HG03521 (cell line): ENCODE measurements around the gene S100A13.
"Not testable (repeated sequence)": the region's sequence is repeated elsewhere in the genome, so short reads cannot be mapped to it uniquely, and the experiment has no call there.

Experiments used
- ATAC-seq: cut with Tn5 transposase; IDR thresholded peaks from one replicate; pipeline ENCODE4 v1.9.1; 2021; ENCODE audit warnings: mild to moderate bottlenecking, moderate library complexity; ENCODE audit not compliant: unreplicated experiment

S100A13 gene

DNA sequence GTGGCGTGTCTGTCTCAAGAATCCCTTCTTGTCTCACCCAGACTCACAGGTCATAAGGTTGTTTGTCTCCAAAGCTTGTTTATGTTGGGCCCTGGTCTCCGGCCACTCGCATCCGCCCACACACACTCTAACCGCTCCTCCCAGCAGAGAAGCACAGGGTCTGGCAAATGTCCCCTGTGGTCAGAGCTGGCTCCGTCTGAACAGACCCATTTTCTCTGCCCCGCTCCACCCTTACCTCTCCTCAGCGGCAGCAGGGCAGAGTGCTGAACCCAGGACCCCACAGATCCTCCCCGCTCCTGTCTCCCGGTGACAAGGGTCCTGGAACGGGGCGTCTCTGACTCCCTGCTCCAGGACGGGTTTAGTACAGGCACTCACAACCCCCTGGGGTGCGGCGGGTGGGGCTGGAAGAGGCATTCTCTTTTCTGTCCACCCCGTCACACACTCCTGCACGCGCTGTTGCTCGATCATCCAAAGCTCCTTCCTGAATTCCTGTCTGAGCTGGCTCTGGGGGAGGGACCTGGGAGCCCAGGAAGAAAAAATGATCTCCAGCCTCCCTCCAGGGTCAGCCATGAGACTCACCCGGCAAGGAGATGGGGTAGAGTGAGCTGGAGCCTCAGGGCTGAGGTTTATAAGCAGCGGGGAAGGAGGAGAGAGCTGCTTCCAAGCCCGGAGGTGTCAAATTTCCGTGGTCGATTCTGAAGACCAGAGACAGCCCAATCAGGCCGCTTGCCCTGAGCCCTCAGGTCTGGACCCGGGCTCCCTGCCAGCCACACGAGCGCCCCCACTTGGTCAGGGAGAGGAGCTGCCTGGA, at the start of gene S100A13:
Gene S100A13 (minus strand): TSS at position 602 of the 811 bp plus-strand sequence. CDS start 1,033 bp downstream, outside the sequence.
- no peak for ATAC-seq

DNA sequence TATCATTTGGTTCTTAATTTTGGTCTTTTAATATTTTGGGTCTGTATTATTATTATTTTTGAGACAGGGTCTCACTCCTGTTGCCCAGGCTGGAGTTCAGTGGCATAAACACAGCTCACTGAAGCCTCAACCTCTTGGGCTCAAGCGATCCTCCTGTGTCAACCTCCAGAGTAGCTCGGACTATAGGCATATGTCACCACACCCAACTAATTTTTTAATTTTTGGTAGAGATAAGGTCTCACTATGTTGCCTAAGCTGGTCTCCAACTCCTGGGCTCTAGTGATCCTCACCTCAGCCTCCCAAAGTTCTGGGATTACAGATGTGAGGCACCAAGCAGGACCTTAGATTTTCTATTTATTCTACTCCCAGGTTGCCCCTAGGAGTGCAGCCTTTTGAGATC, 46.2 kb upstream of the S100A13 start:
- no peak for ATAC-seq

DNA sequence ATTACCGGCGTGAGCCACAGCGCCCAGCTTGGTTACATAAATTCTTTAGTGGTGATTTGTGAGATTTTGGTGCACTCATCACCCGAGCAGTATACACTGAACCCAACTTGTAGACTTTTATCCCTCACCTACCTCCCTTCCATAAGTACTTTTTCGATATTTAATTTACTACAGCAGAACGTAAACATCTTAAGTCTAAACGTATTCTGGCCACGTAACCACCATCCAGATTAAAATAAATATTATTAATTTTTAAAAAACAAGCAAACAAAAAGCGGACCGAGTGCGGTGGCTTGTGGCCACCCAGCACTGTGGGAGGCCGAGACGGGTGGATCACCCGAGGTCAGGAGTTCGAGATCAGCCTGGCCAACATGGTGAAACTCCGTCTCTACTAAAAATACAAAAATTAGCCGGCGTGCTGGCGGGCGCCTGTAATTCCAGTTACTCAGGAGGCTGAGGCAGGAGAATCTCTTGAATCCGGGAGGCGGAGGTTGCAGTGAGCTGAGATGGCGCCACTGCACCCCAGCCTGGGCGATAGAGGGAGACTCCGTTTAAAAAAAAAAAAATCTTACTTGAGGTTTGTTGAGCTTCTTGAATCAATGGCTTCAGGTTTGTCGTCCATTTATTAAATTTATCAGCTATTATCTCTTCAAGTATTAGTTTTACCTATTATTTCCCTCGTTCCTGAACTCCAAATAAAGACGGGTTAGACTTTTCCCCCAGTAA, 44.5 kb upstream of the S100A13 start:
- peak; percentile 11 for ATAC-seq

DNA sequence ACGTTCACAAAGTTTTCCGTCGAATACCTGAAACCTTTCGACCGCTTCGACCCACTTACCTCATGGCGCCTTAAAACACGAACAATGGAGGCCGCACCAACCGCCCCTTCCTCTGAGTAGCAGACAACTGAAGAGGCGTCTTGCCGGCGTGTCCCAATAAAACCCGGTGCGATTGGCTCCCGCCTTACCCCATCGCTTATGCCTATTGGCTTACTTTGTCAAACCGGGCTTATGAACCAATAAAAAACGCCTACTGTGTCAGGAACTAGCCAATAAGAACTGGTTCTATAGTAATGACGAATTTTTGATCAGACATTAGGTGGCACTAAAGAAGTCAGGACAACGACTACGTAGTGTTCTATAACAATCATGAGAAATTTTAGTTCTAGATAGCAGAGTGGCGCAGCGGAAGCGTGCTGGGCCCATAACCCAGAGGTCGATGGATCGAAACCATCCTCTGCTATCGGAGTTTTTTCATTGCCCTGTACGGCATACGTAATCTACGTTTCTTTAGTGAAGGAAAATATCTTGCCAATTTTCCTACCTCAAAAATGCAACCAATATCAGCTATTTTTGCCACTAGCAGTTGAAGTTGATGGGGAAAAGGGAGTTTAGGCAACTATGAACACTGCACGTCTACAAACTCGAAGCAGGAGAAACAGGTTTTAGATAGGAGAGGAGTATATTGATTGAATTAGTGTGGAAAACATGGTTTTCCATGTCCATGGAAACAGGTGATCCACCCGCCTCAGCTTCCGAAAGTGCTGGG, 43.7 kb upstream of the S100A13 start, which contains the start of gene ILF2:
Gene ILF2 (minus strand): TSS at position 135 of the 769 bp plus-strand sequence. CDS start 71 bp downstream, at position 64.
- ATAC-seq, result peak; percentile 93

DNA sequence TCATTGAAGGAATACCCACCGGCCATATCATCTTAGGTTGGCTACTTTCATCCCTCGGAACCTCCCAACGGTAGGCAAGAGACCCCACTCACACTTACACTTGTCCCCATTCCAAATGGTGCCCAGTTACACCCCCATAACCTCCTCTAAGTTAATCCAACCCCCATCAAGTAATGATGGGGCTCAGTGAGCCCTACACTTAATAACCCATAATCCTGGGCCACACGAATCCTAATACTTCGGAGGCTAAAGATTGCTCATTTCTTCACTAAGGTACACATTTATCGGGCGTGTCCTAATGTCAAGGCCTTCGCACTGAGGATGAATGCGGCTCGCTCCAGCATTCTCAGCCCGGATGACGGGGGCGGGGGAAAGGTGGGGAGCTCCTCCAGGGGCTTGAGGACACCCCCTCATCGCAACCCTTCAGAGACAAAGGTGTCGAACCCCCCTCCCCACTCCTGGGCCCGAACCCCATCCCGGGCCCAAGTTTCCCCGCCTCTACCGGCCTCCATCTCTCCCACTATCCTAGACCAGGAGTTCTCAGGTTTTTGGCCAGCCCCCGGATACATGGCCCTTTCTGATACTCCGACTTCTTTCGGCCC, 43.1 kb upstream of the S100A13 start:
- ATAC-seq, result peak; percentile 3

DNA sequence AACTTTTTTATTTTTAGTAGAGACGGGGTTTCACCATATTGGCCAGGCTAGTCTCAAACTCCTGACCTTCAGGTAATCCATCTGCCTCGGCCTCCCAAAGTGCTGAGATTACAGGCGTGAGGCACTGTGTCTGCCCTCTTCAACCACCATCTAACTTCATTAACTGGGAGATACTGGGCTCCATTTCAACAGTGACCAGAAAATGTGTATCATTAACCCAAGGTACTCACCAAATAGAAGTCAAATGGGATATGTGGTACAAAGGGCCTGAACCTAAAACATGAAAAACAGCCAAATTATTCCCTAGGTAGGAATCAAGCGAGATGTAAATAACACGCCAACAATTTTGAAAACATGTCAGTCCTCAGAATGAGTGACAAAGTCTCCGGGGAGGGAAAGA, 42.3 kb upstream of the S100A13 start:
- no peak for ATAC-seq

DNA sequence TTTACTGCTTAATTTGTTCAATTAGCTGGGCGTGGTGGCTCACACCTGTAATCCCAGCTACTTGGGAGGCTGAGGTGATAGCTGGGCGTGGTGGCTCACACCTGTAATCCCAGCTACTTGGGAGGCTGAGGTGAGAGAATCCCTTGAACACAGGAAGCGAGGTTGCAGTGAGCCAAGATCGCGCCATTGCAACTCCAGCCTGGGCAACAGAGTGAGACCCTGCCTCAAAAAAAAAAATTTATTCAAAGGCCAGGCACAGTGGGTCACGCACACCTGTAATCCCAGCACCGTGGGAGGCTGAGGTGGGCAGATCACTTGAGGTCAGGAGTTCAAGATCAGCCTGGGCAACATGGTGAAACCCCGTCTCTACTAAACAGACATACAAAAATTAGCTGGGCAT, 41.4 kb upstream of the S100A13 start:
- not testable (repeated sequence) for ATAC-seq

DNA sequence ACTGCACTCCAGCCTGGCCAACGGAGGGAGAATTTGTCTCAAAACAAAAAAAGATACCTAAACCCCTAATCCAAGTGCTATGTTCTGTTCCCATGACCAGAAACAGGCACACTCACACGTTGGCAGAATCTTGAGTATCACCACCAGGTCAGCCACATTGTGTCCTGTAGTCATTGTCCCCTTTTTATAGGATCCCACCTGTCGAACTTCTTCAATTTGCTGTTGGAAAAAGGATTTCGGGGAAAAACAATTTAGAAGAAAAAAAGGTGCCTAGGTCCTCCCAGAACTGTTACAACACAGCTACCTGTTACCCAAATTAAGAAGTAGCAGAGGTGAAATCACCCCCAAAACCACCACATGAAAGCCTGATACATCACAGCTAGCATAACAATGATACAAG, 40.1 kb upstream of the S100A13 start:
- no peak for ATAC-seq

DNA sequence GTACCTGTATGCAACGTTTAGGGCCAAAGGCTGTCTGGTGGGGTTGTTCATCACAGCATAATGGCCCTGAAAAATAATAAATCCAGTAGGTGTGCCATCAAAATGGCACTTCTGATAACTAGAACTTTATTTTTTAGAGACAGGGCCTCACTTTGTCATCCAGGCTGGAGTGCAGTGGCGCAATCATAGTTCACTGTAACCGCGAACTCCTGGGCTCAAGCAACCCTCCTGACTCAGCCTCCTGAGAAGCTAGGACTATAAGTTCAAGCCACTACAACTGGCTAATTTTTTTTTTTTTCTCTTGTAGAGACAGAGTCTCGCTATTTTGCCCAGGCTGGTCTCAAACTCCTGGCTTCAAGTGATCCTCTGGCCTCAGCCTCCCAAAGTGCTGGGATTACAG, 35.9 kb upstream of the S100A13 start:
- no peak for ATAC-seq

DNA sequence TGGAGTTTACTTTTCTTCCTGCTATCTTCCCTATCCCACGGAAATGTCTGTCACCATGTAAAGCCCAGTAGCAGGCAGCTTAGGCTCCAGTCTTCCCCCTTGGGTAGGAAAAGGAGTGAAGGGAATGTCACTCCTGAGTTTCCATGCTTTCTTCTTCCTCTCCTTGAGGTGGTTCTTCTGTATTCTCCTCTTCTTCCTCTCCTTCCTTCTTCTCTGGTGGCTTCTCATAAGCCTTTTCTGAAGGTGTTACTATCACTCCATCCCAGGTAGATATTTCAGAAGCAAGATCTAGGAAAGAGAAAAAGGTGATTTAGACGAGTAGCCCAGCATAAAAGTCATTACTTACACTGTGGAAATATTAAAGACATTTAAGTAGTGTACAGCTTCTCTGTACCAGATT, 35.0 kb upstream of the S100A13 start:
- ATAC-seq, result no peak

DNA sequence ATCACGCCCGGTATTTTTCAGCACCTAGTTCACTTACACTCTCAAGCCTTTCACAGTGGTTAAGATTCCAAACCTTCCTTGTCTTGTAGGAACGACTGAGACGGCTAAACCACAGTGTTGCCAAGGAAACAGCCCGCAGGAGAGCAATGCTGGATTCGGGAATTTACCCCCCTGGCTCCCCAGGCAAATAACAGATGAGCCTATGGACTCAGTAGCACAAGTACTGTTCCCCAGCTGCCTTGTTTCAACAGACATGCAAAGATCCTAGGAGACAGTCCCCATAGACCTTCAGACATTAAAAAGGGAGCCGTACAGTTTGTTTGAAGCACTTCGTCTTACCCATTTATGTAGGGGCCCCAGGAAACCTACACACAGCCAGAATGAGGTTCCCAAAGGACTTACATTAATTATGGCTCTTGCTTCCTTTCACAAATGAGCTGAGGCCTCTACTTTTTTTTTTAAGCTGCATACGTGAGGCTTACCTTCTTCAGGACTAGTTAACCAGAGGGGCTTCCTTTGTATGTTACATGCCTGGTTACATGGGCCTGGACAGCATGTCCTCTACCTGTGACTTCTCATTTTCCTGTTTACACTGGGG, 33.9 kb upstream of the S100A13 start:
- ATAC-seq, result no peak

DNA sequence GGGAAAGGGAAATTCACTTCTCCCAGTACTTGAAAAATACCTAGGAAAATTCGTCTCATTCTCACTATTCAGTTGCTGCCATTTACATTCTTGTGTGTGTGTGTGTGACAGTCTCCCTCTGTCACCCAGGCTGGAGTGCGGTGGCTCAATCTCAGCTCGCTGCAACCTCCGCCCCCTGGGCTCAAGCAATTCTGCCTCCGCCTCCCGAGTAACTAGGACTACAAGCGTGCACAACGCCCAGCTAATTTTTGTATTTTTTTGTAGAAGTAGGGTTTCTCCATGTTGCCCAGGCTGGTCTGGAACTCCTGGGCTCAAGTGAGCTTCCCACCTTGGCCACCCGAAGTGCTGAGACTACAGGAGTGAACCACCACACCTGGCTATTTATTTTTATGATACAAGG, 32.4 kb upstream of the S100A13 start:
- ATAC-seq, result no peak

DNA sequence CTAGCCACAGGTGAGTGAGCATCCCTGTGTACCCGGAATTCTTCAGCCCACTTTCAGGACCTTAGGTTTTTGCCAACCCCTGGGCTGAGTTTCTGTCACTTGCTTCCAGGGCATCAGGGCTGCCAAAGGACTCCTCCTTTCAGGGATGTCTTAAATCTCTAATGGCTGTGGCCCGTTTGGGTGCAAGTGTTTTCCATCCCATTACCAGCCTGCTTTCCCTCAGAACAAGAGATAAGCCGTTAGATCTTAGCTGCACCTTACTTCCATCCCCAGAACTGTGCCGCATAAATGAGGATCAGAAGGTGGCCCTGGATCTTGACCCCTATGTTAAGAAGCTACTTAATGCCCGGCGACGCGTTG, 31.9 kb upstream of the S100A13 start:
- no peak for ATAC-seq

DNA sequence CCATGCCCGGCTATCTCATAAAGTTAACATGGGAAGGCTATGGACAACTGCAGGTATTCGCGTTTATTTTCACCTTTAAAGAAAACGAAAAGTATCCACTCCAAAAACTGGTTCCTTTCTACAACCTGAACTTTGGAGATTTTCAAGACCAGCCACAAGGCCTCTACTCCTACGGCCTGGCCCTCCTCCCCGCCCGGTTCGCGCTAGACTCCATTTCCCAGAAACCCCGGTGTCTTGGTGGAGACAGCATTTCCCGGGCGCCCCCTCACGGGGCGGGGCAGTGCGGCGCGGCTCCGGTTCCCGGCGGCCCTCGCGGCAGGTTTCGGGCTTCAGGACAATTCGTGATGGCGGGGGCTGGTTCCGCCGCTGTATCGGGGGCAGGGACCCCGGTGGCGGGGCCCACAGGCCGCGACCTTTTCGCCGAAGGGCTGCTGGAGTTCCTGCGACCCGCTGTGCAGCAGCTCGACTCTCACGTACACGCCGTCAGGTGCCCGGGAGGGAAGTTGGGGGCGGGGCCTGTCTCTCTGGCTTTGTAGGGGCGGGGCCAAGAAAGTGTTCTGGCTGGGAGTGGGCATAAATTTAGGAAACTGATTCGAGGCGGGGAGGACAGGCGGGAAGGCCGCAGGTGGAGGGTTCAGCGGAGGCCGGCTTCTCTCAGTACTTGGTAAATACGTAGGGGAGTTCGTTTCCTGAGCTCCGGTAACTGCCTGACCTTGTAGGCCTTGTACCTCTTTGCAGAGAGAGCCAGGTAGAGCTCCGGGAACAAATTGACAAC, 31.3 kb upstream of the S100A13 start, which contains the start of gene SNAPIN:
Gene SNAPIN (plus strand): TSS at position 304 of the 775 bp plus-strand sequence. CDS start 41 bp downstream, at position 345.
- ATAC-seq, result peak; percentile 92

DNA sequence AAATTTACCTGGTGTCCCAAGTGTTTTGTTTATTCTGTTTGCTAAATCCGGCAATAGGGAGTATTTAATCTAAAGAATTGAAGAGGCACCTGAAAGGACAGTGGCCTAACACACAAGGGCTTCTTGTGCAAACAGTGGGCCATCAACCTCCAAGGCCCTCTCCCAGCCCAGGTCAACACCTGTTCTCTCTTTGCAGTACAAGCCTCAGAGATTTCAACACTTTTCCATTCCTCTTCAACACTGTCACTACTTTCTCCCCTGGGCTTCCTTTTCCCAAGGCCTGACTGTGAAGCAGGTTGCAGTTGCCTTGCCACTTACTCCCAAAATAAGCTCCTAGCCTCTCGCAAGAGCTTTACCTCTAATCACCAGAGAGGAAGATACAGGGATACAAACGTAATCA, 28.0 kb upstream of the S100A13 start:
- ATAC-seq, result no peak

DNA sequence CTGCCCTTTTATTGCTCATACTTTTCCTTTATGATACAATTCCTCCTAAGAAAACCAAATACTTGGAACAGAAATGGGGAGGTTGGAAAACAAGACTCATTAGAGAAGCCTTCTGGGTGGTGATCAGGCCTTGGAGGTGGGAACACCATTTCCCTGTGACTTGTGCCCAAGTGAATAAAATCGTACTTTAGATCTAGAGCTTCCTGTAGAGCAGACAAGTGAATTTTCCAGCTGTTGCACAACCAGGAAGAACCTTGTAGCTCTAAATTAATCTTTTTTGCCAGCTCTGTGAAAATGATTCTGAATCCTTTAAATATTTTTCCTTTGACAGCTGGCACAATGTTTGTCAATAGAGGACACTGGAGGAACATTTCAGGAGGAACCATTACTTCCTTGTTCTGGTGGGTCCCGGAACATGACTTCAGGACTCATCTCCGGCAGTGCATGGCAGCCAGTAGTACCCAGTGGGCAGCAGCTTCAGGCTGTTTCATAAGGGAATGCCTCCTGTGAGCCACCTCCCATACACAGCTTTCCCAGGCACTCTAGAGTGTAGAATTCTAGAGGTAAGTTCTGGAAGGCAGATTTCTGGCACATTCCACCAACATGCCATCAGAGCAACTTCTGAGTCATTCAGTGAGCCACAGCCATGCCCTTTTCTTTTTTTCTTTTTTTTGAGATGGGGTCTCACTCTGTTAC, 25.6 kb upstream of the S100A13 start:
- no peak for ATAC-seq

DNA sequence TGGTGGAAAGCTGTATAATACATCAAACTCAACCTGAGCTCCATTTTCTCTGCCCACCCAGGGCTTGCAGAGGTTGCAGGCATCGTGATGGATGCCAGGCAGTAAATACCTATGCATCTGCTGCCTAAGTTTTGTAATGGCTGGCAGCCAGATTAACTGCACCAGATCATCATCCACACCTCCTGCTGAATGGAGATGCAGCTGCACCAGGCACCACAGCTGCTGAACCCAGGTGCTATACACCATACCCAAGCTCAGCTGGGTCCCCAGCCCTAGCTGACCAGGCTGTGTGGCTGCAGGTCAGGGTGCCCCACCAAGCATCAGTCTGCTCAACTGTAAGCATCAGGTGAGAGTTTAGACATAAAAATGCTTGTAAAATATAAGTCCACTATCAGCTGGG, 24.5 kb upstream of the S100A13 start:
- ATAC-seq, result no peak

DNA sequence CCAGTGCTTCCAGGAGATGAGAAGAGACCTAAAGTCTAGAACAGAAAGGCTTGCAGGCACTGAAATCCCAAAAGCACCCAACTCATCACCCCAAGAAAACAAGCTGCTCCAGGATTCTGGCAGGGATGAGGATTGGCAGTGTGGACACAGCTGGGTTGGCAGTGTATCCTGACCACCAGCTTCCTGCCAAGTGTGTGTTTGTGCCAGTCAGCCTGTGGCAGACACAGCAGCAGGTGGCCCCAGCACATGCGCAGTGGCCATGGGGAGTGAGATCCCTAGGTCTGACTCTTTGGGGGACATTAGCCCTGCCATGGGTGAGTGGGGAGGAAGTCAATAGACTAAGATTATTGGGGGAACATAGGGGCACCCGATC, 22.5 kb upstream of the S100A13 start:
- no peak for ATAC-seq

DNA sequence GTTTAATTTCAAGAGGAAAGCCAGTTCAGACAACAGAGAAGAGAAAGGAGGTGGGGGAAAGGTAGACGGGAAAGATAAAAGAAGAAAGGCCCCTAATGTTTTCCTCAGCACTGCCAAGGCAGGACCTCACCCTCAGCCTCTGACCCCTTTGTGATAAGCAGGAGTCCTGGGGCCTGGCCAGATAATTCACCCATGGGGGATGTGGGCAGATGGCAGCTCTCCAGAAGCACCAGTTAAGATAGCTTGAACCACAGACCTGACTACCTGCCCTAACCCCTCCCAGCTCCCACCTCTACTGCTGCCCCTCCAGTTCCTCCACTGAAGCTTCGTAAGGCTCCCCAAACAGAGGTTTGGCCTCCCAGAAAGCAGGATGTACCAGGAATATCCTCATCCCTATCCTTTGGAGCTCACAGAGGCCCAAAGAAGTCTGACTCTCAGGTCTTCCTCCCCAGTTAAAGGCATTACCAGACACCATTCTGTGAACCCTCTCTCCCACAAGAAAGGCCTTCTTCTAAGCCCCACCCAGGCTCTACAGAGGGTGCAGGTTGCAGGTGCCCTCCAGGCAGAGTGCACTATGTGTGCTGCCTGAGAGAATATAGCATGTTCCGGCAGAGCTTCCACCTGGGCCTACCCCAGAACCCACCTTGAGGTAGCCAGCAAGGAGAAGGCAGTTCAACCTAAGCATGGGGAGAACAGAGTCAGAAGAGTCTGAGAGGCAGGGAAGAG, 22.0 kb upstream of the S100A13 start:
- no peak for ATAC-seq
